NOMO-1 treated with dmso at 0.1 percent for 144 hours (cell line): ENCODE measurements around the gene SF3B4.
A peak's percentile ranks its signal among the peaks of the same experiment; 100 is the strongest.
"Not testable (repeated sequence)": the region's sequence is repeated elsewhere in the genome, so short reads cannot be mapped to it uniquely, and the experiment has no call there.

Experiments
- DNase-seq: peaks from one replicate; lab custom pipeline; 2025; ENCODE audit not compliant: unreplicated experiment; lab: John Stamatoyannopoulos, UW

SF3B4 gene

DNA sequence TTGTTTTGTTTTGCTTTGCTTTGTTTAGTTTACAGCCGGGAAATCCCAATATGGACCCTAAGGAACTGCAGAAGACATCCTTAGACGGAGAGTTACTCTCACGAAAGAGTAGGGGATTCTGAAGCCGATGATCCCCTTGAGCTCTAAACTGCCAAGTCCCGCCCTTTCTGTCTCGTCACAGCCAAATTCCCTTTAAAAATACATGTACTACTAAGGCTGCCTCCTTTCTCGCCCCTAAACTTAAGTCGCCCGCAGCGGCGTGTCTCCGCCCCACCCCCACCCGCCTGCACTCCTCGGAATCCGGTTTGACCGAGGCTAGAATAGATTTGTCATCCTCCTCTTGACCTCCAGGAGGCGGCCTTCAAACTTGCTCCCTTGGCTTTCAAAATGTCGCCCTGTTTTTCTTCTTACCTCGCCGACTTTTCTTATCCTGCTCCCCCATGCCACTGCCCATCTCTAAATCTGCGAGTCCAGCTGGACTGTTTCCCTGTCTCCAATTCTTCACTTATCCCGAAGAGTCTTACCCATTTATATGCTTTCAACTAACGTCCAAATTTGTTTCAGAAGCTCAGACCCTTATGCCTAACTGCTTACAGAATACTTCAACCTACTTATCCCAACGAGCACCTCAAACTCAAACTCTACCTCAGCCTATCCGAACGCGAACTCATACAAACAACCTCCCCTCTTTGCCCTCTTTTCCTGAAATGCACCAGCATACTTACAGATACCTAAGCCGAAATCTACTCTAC is 39.2 kb downstream of the SF3B4 start:
- peak; percentile 86 for DNase-seq

DNA sequence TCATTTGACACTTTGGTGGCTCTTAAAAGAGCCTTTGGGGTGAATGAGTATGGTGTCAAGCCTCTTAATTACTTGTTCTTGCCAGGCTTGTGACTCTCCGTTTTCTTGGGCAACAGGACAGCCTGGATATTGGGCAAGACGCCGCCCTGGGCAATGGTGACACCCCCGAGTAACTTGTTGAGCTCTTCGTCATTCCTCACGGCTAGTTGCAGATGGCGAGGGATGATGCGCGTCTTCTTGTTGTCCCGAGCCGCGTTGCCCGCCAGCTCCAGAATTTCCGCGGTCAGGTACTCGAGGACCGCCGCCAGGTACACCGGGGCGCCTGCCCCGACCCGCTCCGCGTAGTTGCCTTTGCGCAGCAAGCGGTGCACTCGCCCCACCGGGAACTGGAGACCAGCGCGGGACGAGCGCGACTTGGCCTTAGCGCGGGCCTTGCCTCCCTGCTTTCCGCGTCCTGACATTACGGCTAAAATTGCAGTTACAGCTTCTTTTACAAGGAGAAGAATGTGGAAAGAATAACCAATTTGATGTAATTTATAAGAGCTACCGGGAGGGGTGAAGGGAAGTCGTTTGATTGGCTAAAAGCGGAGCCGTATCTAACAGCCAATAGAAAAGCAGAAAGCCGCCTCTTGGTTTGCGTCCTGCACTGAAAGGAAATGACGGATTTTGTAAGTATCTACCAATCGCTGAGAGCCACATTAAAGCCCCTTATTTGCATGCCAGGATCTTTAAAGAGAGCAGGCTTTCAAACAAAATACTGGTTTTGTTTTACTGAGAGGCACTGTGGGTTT is 40.0 kb downstream of the SF3B4 start:
- peak; percentile 95 for DNase-seq

DNA sequence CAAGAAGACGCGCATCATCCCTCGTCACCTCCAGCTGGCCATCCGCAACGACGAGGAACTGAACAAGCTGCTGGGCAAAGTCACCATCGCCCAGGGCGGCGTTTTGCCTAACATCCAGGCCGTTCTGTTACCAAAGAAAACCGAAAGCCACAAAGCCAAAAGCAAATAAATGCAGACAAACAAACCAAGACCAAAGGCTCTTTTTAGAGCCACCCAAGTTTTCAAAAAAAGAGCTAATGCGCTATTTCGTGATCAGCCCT is 40.5 kb downstream of the SF3B4 start:
- DNase-seq = not testable (repeated sequence)

DNA sequence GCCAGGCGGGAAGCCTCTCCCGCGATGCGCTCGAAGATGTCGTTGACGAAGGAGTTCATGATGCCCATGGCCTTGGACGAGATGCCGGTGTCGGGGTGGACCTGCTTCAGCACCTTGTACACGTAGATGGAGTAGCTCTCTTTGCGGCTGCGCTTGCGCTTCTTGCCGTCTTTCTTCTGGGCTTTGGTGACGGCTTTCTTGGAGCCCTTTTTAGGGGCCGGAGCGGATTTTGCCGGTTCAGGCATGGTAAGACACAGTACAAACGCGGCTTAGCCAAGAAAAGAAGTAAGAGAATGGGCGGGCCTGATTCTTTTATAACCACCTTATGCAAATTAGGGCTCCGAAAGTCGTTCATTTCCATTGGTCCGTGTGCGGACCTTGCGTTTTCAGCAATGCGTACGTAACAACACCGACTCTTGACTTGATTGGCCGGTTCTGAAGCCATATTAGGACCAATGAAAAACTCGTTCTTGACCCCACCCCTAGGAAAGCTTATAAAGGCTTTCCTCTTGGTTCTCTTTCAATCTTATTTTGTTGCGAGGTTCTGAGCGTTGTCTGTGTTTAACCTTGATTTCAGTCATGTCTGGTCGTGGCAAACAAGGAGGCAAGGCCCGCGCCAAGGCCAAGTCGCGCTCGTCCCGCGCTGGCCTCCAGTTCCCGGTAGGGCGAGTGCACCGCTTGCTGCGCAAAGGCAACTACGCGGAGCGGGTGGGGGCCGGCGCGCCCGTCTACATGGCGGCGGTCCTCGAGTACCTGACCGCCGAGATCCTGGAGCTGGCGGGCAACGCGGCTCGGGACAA is 41.0 kb downstream of the SF3B4 start:
- DNase-seq = peak; percentile 96

DNA sequence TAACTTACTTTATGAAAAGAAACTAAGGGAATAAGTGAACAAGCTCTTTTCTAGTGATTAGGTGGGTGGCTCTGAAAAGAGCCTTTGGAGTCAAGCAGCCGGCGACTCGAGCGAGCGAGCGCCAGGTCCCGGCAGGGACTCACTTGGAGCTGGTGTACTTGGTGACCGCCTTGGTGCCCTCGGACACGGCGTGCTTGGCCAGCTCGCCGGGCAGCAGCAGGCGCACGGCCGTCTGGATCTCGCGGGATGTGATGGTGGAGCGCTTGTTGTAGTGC is 41.5 kb downstream of the SF3B4 start:
- not testable (repeated sequence) for DNase-seq

DNA sequence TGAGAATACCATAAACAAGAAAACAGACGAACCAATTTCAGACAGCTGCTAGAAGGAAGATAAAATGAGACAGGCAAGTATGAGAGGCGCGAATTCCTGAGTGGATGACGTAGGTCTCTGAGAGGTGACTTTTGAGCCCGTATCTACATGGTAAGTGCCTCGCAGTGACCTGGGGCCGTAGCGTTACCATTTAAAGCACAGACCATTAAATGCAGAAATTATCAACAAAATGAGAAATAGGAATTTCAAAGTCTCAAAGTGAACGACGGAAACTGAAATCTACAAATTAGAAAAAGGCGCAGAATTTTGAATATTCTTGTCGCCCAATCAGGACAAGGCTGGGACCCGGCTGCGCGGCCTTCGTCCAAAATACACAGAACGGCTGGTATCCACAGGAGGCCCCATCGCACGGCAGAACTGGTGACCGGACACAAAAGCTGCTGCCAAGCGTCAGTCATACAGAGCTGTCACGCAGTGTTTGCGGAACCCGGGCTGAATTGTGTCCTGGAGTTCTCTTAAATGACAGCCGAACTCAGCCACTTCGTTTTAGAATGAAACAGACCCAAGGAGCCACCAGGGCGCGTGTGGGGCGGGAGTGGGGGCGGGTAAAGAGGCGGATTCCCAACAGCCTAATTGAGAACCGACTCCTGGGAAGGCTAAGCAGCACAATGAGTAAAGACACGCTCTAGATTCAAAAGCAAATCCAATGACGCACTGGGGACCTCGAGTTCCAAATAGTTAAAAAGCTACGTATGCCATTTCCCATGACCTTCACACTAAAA is 42.1 kb downstream of the SF3B4 start:
- peak; percentile 74 for DNase-seq

DNA sequence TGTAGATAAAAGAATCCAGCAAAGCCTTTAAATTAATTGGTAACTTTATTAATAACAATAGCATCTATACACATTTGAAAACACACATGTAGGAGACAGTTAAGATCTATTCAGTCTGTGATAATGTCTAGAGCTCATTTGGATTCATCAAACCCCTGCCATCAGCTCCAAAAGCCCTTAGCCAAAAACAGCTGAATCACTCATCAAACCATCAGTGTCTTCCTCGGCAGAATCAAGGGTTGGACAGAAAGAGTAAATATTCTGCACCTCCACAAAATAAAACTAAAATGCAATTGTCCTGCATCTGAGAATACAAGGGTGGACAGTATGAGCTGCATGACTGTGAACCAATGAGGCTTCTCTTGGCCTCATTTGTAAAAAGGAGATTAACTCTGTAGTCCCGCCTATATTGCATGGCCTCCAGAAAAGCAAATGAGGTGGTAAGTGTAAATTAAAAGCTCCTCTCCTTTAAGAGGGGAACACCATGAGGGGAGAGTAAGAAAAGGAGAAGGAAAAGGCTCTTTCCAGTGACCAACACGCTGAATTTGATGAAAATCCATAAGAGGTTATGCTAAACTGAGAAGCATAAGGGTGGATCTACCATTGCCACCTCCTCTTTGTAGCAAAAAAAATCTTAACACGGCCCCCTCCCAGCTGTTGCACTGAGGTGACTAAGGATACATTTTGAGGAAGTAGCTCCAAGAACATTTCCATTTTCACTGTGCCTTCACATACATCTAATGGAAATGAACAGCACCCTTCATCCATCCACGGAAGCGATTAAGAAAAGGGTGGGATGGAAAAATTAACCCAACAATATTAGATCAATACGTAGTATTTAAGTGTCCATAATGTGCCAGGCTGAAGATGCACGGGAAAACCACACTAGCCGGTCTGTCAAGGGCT is 42.9 kb downstream of the SF3B4 start:
- DNase-seq = peak; percentile 87

DNA sequence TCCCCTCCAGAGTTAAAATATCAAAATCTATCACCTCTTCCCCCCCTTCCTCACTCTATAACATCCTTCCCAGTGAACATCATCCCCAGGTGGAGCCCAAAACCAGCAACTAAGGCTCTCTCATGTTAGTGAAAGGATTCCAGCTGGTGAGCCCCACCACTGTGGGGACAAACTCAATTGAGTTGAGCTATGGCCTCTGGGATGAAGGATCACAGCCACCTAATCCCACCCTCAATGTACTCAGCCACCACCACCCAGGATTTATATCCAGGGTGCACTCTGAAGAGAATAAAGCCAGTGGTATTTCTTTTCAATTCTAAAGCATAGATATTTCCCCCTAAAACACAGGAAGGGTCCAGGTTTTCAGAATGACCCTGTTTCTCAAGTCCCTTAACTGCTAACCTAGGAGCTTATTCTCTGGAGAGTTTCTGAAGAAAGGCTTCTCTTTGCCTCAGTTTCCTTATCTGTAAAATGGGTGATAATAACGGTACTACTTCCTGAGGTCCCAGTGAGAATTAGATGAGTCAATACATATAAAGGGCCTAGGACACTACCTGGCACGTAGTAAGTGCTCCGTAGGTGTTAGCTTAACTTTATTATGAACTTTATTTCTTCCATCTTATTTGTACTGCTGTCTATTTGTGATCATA is 43.9 kb downstream of the SF3B4 start:
- DNase-seq = no peak

DNA sequence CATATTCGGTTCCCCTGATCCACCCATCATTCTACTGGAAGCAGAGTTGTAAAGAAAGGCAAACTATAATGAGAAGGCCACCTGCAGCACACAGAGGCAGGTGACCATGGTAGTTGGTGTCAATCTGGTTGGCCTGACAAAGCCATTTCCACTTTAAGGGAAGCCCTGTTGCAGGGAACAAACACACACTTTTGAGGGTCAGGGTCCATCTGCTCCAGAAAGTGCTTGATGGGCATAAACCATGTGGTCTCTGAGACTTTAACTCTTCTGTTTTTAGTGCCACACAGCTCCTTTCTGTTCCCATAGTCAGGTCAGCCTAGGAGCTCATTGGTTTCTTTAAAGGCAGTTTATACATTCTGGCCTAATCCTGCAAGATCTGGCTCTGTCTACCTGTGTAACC is 45.7 kb downstream of the SF3B4 start:
- DNase-seq = no peak

DNA sequence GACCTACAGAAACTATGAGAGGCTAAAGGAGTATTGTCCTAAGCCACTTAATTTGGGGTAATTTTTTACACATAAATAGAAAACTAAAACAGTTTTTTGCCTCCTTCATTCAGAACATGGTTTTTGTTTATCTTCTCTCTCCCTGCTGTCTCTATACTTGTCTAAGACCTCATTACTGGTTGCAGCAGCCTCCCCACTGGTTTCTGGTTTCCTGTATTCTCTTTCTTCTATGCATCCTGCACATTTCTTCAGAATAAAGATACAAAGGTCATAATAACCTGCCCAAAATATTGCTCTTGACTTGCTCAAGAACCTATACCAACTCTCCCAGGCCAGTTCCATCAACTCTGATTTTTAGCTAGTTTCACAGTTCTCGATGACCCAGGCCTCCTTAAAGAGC is 48.0 kb downstream of the SF3B4 start:
- no peak for DNase-seq

DNA sequence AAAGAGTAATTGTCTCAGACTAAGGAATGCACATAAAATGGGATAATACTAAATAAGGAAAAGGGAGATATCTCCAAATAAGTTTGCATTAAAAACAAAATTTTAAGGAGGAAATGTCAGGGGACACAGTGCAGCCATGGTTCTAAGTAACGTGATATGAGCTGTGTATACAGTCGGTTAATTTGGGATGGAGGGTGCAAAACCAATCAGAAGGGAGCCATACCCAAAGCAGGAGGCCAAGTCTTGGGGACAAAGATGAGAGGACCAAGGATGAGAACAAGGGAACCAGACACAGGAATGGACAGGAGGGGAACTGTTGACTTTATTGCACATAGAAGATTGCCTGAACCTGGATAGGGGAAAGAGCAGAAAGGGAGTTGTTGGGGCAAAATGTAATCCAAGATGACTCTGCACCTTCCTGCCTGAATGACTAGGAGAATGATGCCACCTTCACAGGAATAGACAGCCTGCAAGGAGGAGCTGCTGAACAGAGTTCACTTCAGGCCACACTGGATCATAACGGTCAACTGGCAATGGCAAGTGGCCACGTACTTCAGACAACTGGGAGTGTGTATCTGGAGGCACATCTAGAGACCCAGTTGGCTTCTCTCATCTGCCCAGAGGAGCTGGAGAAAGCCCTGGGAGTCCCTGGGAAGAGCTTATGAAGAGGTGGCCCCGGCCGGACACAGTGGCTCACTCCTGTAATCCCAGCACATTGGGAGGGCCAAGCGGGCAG is 50.2 kb downstream of the SF3B4 start:
- DNase-seq = no peak
